GM23248 (cell line): Measurements from ENCODE around the gene TYW3.

Experiments used
- EZH2 ChIP-seq: fragments of 200-600 bp; sonication (generic); IDR thresholded peaks from 2 replicates; pipeline ENCODE4 v1.6.1; 2018; ENCODE audit warnings: antibody characterized with exemption, mild to moderate bottlenecking; ENCODE audit not compliant: insufficient read depth, poor library complexity, severe bottlenecking
- EZH2phosphoT487 ChIP-seq: fragments of 200-600 bp; sonication (generic); IDR thresholded peaks from 2 replicates; pipeline ENCODE4 v1.6.1; 2018; ENCODE audit warnings: antibody characterized with exemption, moderate library complexity, mild to moderate bottlenecking, low read depth; ENCODE audit not compliant: insufficient read depth

GRCh38 chr1:74712881-74713280 lies 20.1 kb upstream of the TYW3 start:
- no peak for TF ChIP-seq EZH2phosphoT487
- no peak for TF ChIP-seq EZH2
